ENCODE measurements around the gene REV3L.

- TF ChIP-seq CTCF (IDR thresholded peaks at IDR 0.05) (no peak), POLR2A (IDR thresholded peaks at IDR 0.05) (no peak)
Observed at GRCh38 chr6:111291336-111292259, 191.4 kb downstream of the REV3L start.

Data from adrenal gland (tissue), 5 donors.